ENCODE data around the gene SHISA6.

The SHISA6 gene

DNA sequence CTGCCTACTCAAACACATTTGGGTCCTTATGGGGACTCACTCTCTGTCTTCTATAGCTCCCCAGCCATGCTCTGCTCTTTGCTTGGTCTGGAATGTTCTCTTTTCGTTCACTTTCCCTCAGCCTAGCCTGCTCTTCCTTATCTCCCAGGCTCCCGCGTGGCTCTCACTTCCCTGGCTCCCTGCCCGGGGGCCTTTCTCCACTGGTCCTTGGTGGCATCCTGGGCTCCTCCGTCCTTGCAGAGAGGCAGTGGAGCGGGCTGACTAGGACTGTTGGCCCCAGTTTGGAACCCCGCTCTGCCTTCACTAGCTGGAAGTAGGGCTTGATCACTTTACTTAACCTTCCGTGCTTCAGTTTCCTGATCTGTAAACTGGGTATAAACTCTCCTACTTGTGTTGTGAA, 31.2 kb downstream of the SHISA6 start:
- ChIA-PET POLR2A (interaction anchor here (0.6 kb wide), 1 partner anchor 654 kb away, joined by 4 read pairs; no protein-coding TSS in a partner anchor), CTCF (no interaction called here)
- TF ChIP-seq, protein P1, sequence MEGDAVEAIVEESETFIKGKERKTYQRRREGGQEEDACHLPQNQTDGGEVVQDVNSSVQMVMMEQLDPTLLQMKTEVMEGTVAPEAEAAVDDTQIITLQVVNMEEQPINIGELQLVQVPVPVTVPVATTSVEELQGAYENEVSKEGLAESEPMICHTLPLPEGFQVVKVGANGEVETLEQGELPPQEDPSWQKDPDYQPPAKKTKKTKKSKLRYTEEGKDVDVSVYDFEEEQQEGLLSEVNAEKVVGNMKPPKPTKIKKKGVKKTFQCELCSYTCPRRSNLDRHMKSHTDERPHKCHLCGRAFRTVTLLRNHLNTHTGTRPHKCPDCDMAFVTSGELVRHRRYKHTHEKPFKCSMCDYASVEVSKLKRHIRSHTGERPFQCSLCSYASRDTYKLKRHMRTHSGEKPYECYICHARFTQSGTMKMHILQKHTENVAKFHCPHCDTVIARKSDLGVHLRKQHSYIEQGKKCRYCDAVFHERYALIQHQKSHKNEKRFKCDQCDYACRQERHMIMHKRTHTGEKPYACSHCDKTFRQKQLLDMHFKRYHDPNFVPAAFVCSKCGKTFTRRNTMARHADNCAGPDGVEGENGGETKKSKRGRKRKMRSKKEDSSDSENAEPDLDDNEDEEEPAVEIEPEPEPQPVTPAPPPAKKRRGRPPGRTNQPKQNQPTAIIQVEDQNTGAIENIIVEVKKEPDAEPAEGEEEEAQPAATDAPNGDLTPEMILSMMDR (IDR thresholded peaks at IDR 0.05; ENCODE audit: control extremely low read depth, extremely low read depth, low read depth, missing control alignments): no peak
- no peak for DNase-seq (ENCODE audit: extremely low spot score)

DNA sequence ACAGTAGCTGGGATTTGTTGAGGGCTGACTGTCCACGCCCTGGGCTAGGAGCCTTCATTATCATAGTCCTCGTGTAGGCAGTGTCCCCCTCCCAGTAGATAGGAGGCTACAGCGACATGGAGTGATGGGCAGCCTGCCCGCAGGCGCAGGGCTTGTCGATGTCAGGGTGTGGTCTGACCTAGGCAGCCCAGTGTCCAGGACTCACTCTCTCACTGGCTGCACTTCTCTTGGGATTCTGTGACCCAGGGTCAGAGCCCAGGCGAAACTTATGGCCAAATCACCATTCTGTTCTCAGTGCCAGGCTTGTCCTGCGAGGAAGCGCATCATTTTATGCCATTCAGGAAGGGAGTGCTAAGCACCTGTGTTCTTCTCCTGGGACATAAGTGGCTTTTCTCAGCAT, 32.6 kb downstream of the SHISA6 start:
- CTCF ChIA-PET: no interaction called here
- TF ChIP-seq, protein P1 (IDR thresholded peaks at IDR 0.05; ENCODE audit: control extremely low read depth, extremely low read depth, low read depth, missing control alignments): no peak
- POLR2A ChIA-PET: no interaction called here
- DNase-seq (ENCODE audit: extremely low spot score): no peak

DNA sequence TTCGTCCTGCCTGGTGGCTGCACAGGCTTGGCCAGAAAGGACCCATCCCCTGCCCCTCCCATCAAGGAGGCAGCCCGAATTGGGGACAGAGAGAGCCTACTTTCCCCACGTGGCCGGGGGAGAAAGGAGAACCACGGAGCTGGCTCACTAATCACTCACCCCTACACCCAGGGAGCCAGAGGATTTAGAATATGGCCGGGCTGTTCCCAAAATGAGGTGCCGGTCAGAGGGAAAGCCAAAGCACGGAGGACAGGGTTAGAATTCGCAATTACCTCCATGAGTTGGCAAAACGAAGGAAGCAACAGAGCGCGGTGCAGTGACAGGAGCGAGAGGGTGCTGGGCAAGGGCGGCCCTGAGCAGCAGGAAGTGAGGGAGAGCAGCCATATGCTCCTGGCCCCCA, 33.1 kb downstream of the SHISA6 start:
- CTCF ChIA-PET: no interaction called here
- DNase-seq (ENCODE audit: extremely low spot score): no peak
- TF ChIP-seq, protein P1 (IDR thresholded peaks at IDR 0.05; ENCODE audit: control extremely low read depth, extremely low read depth, low read depth, missing control alignments): no peak
- POLR2A ChIA-PET: no interaction called here

DNA sequence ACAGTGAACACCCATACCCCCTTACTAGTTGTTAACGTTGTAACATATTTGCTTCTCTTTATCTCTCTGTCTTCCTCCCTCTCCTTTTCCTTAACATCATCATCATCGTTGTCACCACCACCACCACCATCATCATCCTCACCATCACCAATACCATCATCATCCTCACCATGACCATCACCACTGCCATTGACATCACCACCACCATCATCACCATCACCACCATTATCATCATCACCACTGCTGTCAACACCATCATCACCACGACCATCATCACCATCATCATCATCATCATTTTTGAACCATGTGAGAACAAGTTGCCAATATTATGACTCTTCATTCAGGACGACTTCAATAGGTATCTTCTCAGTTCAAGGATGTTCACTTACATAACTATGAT, 35.5 kb downstream of the SHISA6 start:
- TF ChIP-seq, protein P1 (IDR thresholded peaks at IDR 0.05; ENCODE audit: control extremely low read depth, extremely low read depth, low read depth, missing control alignments): no peak
- ChIA-PET POLR2A (no interaction called here), CTCF (no interaction called here)
- no peak for DNase-seq (ENCODE audit: extremely low spot score)

DNA sequence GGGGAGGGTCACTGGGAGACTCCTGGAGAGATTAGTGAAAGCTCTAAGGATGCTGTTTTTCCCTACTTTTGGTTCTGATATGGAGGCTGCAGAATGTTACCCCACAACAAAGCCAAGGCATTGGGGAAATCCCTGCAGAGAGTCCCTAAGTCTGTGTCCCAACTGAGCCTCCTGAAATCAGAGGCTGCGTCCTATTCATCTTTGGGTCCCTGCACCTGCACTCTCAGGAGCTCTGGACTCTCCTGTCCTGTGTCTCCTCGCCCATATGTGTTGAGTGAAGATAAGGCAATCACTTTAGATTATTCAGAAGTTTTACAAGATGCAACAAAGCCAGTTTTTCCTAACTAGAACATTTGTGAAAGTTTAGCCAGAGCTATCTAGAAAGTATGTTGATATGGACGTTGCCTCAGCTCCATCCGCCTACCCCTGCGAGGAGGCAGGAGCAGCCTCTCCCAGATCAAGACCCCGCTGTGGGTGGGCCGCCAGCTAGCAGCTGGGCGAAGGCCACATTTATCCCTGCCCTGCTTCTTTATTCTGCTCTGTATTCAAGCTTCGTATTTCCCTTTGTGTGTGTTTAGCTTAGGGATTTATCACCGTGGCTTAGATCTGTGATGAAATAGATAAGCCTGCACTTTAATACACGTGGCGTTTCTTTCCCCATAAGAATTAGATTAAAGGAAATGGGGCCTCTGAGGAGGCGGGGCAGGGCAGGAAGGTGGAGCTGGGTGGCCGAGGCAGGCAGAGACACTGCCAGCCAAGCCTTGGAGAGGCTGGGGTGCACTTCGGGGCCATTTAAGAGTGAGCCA, 37.4 kb downstream of the SHISA6 start:
- POLR2A ChIA-PET: no interaction called here
- CTCF ChIA-PET: no interaction called here
- no peak for DNase-seq (ENCODE audit: extremely low spot score)
- TF ChIP-seq, protein P1 (IDR thresholded peaks at IDR 0.05; ENCODE audit: control extremely low read depth, extremely low read depth, low read depth, missing control alignments): no peak

DNA sequence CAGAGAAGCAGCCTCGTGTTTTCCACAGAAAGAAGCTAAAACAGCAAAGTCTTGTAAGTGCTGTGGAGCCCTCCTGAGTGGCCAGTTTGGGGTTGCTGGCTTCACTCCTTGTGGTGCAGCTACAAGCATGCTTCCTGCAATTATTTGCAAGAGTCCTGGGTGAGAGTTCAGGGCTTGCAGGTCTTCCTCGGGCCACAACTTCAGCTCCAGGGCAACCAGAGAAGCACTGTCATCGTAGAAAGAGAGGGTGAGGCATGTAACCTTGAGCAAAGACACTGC, 37.9 kb downstream of the SHISA6 start:
- DNase-seq (ENCODE audit: extremely low spot score): no peak
- CTCF ChIA-PET: interaction anchor here (1.3 kb wide), 1 partner anchor 13 kb away, joined by 3 read pairs; no protein-coding TSS in a partner anchor
- POLR2A ChIA-PET: no interaction called here
- TF ChIP-seq, protein P1 (IDR thresholded peaks at IDR 0.05; ENCODE audit: control extremely low read depth, extremely low read depth, low read depth, missing control alignments): no peak

All from GM10248 (cell line).